Right renal cortex interstitium (tissue), 3 donors: ENCODE measurements around the gene NEUROD2. TPM values are rescaled to one million over a fixed set of nuclear protein-coding genes. Genes with fewer than 3 reads are reported as not detected.

Experiments used
- polyA plus RNA-seq, 3 donors: library from polyadenylated mRNA; unstranded; fragments of 120-200 nt; gene quantifications; one replicate each; pipeline ENCODE4 v1.2.1, GENCODE V29; 2013; ENCODE audit not compliant: insufficient read length in 3 of 3

NEUROD2 gene
- polyA plus RNA-seq, 3 donors, result 0.04 TPM; not detected in 2

Other genes with a start within 250 kb of the NEUROD2 start
- 10 to 100 TPM; 11.7 to 11.9 (median 11.8) TPM for gene FBXL20, start 206.3 kb downstream of the NEUROD2 start, polyA plus RNA-seq
- 10 to 100 TPM; 52.8 to 59.5 (median 54.2) TPM for gene MED1, start 156.7 kb downstream of the NEUROD2 start, polyA plus RNA-seq
- 10 to 100 TPM; 48.3 to 59.6 (median 52.7) TPM for gene CDK12, start 146.4 kb downstream of the NEUROD2 start, polyA plus RNA-seq
- gene PPP1R1B, start 19.0 kb upstream of the NEUROD2 start, polyA plus RNA-seq, result 10 to 100 TPM; 13.6 to 18.1 (median 14.1) TPM
- 10 to 100 TPM; 42.9 to 52.2 (median 49.1) TPM for gene STARD3, start 29.2 kb upstream of the NEUROD2 start, polyA plus RNA-seq
- 1 to 10 TPM in 2 of 3 donors, under 1 TPM in 1; 0.80 to 1.5 (median 1.1) TPM for gene TCAP, start 57.4 kb upstream of the NEUROD2 start, polyA plus RNA-seq
- gene PNMT, start 60.5 kb upstream of the NEUROD2 start, polyA plus RNA-seq, result 1 to 10 TPM; 1.2 to 3.2 (median 2.1) TPM
- 10 to 100 TPM; 32.5 to 39.4 (median 37.9) TPM for gene PGAP3, start 80.1 kb upstream of the NEUROD2 start, polyA plus RNA-seq
- gene ERBB2, start 92.1 kb upstream of the NEUROD2 start, polyA plus RNA-seq, result 100 to 1,000 TPM; 174 to 185 (median 182) TPM
- gene MIEN1, start 122.6 kb upstream of the NEUROD2 start, polyA plus RNA-seq, result 10 to 100 TPM; 31.7 to 37.5 (median 36.1) TPM
- 10 to 100 TPM; 29.0 to 31.9 (median 30.6) TPM for gene GRB7, start 130.0 kb upstream of the NEUROD2 start, polyA plus RNA-seq